A549 treated with Hydrocortisone at 1 μM for 4 hours (cell line): ENCODE measurements around the gene CASTOR1. TPM values are rescaled to one million over a fixed set of nuclear protein-coding genes. Genes with fewer than 3 reads are reported as not detected.

Experiments used
- total RNA-seq: library from RNA; stranded (reverse); fragments of 200-300 nt; extraction: Qiagen RNA extraction; gene quantifications from 5 replicates; pipeline ENCODE4 v1.2.3, GENCODE V29; 2022

CASTOR1 gene
- total RNA-seq: 5.0 to 7.3 TPM (median 5.6 TPM) in 5 replicates

GRCh38 chr22:30289141-30289979, at the start of gene CASTOR1:
TSS of gene CASTOR1 (minus strand) at chr22:30289505. CDS start at chr22:30289497, 8 bp downstream.

DNA sequence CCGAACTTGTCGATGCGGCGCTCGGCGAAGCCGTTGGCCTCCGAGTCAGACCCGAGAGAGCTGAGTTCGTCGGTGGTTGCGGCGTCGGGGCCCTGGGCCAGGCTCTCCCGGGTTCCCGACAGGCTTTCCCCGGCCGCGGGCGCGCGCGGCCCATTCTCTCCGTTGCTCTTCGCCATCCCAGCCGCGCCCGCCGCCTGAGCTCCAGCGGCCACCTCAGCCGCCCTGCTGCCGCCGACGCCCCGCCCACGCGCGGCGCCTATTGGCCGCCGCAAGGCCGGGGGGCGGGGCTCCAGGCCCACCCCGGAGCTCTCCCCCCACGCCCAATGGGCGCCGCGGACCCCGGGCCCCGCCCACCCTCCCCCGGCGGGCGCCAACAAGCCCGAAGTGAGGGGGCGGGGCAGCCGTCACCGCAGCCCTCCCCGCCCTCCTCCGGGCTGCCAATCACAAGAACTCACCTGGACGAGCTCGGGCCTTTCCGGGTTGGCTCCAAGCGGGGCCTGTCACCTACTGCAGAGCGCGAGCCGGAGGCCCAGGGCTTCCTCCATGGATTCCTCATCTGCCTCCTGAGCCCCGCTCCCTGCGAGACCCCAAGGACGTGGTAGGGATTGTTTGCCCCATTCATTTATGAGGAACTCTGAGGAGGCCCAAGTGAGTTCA, 37.5 kb upstream of the CASTOR1 start, which contains the start of gene TBC1D10A:
Gene TBC1D10A, minus strand, starts transcription at position 236 of the 657 bp plus-strand sequence. Its CDS starts 60 bp downstream, at position 176.

DNA sequence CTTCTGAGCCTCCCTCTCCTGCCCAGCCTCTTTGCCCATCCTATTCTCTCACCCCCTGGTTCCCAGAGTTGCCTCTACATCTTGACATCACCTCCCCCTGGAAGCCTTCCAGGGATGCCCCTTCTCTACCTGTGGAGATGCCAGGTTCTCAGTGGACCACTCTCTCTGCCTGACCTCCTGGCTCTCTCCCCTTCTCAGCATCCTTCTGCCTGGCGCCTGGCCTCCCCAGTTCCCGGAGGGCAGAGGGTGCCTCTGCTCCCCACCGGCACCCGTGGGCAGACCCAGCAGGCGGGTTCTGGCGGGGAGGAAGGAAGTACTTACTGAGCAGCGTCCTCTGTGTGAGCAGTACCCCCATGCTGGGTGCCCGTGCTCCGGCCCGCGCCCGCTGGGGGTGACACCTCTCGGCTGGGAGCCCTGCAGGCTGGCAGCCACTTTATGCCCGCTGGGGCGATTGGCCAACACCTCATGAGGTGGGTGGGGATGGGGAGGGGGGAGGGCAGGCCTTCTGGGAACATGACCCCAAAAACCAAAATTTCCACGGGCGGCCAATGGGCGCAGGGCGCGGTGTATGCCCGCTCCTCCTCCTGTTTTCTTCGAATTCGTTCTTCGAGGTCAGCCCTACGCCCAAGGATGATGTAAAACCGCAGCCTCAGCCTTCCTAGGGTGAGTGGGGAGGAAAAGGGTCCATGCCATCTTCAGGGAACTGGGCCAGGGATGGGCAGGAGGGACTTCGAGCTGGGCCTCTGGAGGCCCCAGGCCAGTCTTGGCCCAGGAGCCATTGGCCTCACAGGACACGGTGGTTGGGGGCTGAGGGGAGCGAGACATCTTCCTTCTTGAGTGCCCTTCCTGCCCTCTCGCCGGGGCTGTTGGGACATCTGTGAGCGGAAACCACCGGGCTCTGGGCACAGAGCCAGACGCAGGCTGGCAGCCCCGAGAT, 22.6 kb downstream of the CASTOR1 start, which contains the start of gene OSM:
Gene OSM, minus strand, starts transcription at position 407 of the 937 bp plus-strand sequence. Its CDS starts 52 bp downstream, at position 355.

DNA sequence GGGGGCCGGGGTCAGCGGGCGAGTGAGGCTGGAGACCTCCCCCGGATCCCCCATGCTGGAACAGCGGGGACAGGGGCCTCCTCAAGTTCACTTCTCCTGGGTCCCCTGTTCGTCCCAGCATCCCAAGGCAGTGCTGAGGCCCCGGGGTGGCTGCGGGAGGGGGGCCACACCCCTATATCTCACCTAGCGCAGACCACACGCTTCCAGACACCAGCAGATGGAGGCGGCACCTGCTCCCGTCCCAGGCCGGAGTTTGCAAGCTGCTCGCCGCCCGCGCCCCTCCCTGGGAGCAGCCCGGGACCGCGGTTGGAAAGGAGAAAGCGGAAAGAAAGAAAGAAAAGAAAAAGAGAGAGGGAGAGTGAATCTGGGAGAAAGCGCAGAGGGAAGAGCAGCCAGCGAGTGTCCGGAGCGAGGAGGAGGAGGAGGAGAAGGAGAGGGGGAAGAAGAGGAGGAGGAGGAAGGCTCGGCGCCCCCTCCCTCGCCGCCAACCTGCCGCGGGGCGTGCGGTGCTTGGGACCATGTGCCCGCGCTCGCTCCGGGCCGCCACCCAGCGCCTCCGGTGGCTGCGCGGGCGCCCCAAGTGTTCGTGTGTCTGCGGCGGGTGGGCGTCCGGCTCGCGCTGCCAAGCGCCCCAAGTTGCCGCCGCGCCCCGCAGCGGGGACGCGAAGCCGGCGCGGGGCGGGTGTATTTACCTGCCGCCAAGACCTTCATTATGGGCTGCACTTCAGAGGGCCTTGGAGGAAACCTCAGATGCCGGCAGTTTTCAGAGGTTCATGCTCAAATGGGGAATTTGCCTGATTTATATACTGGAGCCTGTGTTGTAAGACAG, 43.1 kb downstream of the CASTOR1 start, which contains the start of gene LIF:
Gene LIF, minus strand, starts transcription at position 775 of the 829 bp plus-strand sequence. Its CDS starts 64 bp downstream, at position 711.

Other genes with a start within 250 kb of the CASTOR1 start
- not detected in 5 replicates for gene HORMAD2, start 209.0 kb downstream of the CASTOR1 start, total RNA-seq
- gene LIF, start 42.7 kb downstream of the CASTOR1 start, total RNA-seq: 28.2 to 31.6 TPM (median 30.1 TPM) in 5 replicates
- gene OSM, start 22.7 kb downstream of the CASTOR1 start, total RNA-seq: 0.06 TPM in 1 of 5 replicates, not detected in the others
- gene TBC1D10A, start 37.4 kb upstream of the CASTOR1 start, total RNA-seq: 9.4 to 10.5 TPM (median 9.5 TPM) in 5 replicates
- 45.7 to 67.7 TPM (median 60.8 TPM) in 5 replicates for gene SF3A1, start 67.4 kb upstream of the CASTOR1 start, total RNA-seq
- 2.1 to 3.3 TPM (median 2.8 TPM) in 5 replicates for gene CCDC157, start 67.5 kb upstream of the CASTOR1 start, total RNA-seq
- 19.7 to 22.8 TPM (median 22.0 TPM) in 5 replicates for gene RNF215, start 97.9 kb upstream of the CASTOR1 start, total RNA-seq
- 68.1 to 117 TPM (median 87.0 TPM) in 5 replicates for gene SEC14L2, start 107.5 kb upstream of the CASTOR1 start, total RNA-seq
- gene MTFP1, start 136.3 kb upstream of the CASTOR1 start, total RNA-seq: 65.8 to 72.6 TPM (median 68.0 TPM) in 5 replicates
- gene SEC14L3, start 182.5 kb upstream of the CASTOR1 start, total RNA-seq: 0.05 TPM in 1 of 5 replicates, not detected in the others
- gene SEC14L4, start 216.2 kb upstream of the CASTOR1 start, total RNA-seq: 4.4 to 6.6 TPM (median 5.9 TPM) in 5 replicates